ENCODE data around the gene CTNNA2.

Gene CTNNA2

DNA sequence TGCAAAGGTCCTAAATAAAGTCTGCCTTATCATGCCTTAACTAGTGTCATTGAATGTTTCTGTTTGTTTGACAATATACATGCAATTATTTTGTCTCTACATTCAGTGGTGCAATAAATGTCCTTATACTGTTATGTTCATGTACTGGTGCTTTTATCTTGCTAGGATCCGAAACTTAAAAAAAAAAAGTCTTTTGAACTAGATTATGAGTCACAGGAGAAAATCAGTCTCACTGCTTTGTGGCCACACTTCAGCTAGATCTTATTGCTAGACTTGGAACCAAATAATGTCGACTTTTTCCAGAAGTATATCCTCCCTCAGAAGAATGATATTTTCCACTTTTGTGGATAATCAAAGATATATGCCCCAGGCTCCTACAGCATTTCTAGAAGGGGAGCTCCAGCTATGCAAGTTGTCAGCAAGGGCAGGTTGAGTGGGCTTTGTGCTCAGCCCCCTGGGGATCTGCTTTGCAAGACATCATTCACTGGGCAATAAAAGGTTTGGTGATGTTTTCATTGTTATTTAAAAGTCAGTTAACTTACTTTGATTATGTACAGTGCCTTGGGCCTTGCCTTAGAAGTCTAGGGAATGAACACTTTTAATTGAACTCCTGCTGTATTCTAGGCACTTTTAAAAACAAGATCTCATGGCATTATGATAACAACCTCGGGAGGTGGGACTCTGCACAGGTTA is 948.8 kb downstream of the CTNNA2 start:
- Histone ChIP-seq H3K36me3 (ENCODE audit: control insufficient read depth, insufficient read depth, low read length) (no peaks in the 10 kb centered on the region), H3K4me3 (ENCODE audit: extremely low read depth, insufficient read depth, low read length, poor library complexity, severe bottlenecking) (no peak overlapping the region), H3K27ac (ENCODE audit: low read depth, low read length, severe bottlenecking) (no peak overlapping the region), H3K9me3 (ENCODE audit: control insufficient read depth, low read length) (no peaks in the 10 kb centered on the region), H3K4me1 (ENCODE audit: control insufficient read depth, insufficient read depth, low read length, poor library complexity, severe bottlenecking) (no peaks in the 10 kb centered on the region)
- 80 to 100% methylated on average over 2 of the region's 3 CpGs for WGBS, 2 experiments (ENCODE audit: insufficient coverage in 2 of 2)

DNA sequence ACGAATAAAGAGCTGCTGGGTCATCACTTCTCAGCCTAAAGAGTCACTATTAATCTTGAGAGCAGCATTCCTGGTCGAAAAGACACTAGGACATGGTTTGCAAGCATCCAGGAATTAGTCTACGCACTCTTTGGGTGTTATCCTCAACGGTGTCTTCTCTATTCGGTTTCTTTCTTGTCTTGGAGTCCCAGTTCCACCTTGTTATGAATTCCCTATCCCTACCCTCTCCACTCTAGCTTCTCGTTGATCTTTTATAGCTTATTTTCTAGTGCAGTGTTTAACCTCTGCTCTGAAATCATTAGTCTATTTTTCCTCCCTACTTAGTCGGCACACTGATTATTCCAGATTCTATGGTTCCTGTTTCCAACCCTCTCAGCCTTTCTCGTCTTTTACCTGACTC is 949.8 kb downstream of the CTNNA2 start:
- Histone ChIP-seq H3K27ac (ENCODE audit: low read depth, low read length, severe bottlenecking) (no peak overlapping the region), H3K4me1 (ENCODE audit: control insufficient read depth, insufficient read depth, low read length, poor library complexity, severe bottlenecking) (no peaks in the 10 kb centered on the region), H3K4me3 (ENCODE audit: extremely low read depth, insufficient read depth, low read length, poor library complexity, severe bottlenecking) (no peak overlapping the region), H3K9me3 (ENCODE audit: control insufficient read depth, low read length) (no peaks in the 10 kb centered on the region), H3K36me3 (ENCODE audit: control insufficient read depth, insufficient read depth, low read length) (no peaks in the 10 kb centered on the region)
- 86 to 88% methylated on average over 7 of the region's 8 CpGs for WGBS, 2 experiments (ENCODE audit: insufficient coverage in 2 of 2)

DNA sequence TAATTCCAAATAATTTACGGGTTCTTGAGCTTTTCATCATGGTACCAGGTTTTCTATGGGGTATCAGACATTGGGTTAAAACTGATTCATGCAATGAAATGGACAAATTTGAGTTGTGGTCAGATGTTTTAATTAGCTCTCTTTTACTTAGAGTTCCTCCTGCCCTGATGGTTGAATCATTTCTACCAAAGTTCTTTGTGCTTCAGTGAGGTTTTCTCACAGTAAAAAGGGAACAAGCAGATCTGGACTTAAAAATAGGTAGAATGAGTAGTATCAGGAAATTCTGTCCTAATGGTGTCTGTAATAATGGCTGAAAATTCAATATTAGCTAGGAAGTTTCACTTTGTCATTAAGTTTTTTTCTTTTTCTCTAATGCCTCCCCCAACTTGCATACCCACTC is 951.4 kb downstream of the CTNNA2 start:
- 80 to 86% methylated on average over 1 of the region's 1 CpG for WGBS, 2 experiments (ENCODE audit: insufficient coverage in 2 of 2)
- Histone ChIP-seq H3K27ac (ENCODE audit: low read depth, low read length, severe bottlenecking) (no peak overlapping the region), H3K4me3 (ENCODE audit: extremely low read depth, insufficient read depth, low read length, poor library complexity, severe bottlenecking) (no peak overlapping the region), H3K9me3 (ENCODE audit: control insufficient read depth, low read length) (no peaks in the 10 kb centered on the region), H3K36me3 (ENCODE audit: control insufficient read depth, insufficient read depth, low read length) (no peaks in the 10 kb centered on the region), H3K4me1 (ENCODE audit: control insufficient read depth, insufficient read depth, low read length, poor library complexity, severe bottlenecking) (no peaks in the 10 kb centered on the region)

DNA sequence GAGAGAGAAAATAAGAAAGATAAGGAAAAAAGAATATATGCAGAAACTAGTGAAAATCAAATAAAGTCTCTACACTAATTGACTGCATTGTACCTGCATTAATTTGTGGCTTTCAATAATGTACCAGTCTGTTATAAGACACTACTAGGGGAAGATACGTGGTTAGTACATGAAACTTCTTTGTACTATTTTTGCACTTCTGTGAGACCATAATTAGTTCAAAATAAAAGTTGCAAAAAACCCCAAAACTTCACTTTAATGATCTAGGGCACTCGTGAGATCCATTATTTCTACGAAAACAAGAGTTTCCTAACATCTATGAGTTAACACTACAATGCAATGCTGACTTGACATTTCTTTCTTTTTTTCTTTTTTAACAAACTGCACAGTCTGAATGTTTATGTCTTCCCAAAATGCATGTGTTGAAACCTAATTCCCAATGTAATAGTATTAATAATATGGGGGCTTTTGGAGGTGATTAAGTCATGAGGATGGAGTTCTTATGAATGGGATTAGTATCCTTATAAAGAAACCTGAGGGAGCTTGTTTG is 954.5 kb downstream of the CTNNA2 start:
- Histone ChIP-seq H3K27ac (ENCODE audit: low read depth, low read length, severe bottlenecking) (no peak overlapping the region), H3K4me3 (ENCODE audit: extremely low read depth, insufficient read depth, low read length, poor library complexity, severe bottlenecking) (no peak overlapping the region), H3K4me1 (ENCODE audit: control insufficient read depth, insufficient read depth, low read length, poor library complexity, severe bottlenecking) (no peaks in the 10 kb centered on the region), H3K9me3 (ENCODE audit: control insufficient read depth, low read length) (no peaks in the 10 kb centered on the region), H3K36me3 (ENCODE audit: control insufficient read depth, insufficient read depth, low read length) (no peaks in the 10 kb centered on the region)
- 93 to 94% methylated on average over 2 of the region's 3 CpGs for WGBS, 2 experiments (ENCODE audit: insufficient coverage in 2 of 2)

DNA sequence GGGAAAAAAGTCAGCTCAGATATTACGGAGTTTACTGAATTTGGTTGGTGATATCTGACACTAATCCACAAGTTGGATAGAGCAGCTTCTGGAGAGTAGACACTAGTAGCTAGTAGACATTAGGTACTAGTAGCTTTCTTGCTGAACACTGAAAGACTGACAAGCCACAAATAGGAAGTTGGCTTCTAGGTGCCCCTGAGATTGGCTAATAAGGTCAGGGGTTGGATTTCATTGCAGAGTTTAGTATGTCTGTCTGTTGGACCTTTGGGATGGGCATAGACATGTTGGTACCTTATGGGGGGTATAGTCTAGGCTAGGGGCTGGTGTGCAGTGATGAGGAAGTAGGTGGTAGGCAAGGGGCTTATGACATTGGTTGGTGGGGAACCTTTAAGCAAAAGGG is 956.6 kb downstream of the CTNNA2 start:
- H3K27ac ChIP-seq (ENCODE audit: low read depth, low read length, severe bottlenecking), result no peak overlapping the region
- 71 to 100% methylated on average over 1 of the region's 1 CpG for WGBS, 2 experiments (ENCODE audit: insufficient coverage in 2 of 2)
- H3K4me1 ChIP-seq (ENCODE audit: control insufficient read depth, insufficient read depth, low read length, poor library complexity, severe bottlenecking), result no peaks in the 10 kb centered on the region
- H3K36me3 ChIP-seq (ENCODE audit: control insufficient read depth, insufficient read depth, low read length), result no peaks in the 10 kb centered on the region
- H3K9me3 ChIP-seq (ENCODE audit: control insufficient read depth, low read length), result no peaks in the 10 kb centered on the region
- H3K4me3 ChIP-seq (ENCODE audit: extremely low read depth, insufficient read depth, low read length, poor library complexity, severe bottlenecking), result no peak overlapping the region

DNA sequence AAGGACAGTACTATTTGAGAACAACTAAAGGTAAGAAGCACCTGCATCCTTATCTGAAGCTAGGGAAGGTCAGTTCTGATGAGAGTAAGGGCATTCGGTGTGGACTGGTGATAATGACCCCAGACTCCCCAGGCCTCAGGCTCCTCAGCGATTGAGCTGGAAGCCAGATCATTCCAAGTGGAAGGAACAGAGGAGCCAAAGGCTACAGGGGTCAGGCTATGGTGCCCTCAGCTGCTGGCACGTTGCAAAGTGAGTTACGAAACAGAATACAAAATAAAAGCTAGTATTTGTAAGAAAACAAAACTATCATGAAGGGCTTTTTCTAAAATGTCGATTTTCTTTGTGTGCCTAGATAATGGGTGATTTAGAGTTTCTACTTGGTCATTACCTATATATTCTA is 960.2 kb downstream of the CTNNA2 start:
- H3K27ac ChIP-seq (ENCODE audit: low read depth, low read length, severe bottlenecking), result no peak overlapping the region
- 78 to 94% methylated on average over 2 to 4 of the region's 5 CpGs for WGBS, 2 experiments (ENCODE audit: insufficient coverage in 2 of 2)
- H3K9me3 ChIP-seq (ENCODE audit: control insufficient read depth, low read length), result no peaks in the 10 kb centered on the region
- no peaks in the 10 kb centered on the region for H3K36me3 ChIP-seq (ENCODE audit: control insufficient read depth, insufficient read depth, low read length)
- no peak overlapping the region for H3K4me3 ChIP-seq (ENCODE audit: extremely low read depth, insufficient read depth, low read length, poor library complexity, severe bottlenecking)
- H3K4me1 ChIP-seq (ENCODE audit: control insufficient read depth, insufficient read depth, low read length, poor library complexity, severe bottlenecking), result no peaks in the 10 kb centered on the region

DNA sequence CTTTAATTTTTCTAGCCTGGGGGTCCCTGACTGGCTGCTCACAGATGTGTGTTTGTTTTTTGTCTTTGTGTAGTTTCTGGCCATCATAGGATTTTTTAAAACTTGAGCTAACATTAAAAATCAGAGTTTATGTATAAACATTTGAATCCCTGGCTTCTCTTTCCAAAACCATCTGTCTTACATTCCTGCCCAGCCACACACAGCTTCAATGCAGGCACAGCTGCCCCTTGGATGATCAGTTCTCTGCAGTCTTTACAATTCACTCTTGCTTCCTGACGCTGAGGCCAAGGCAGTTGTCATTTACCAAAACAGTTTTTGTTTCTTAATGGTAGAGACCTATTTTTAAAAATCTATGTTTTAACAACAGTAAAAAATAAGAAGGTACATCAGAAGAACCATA is 960.9 kb downstream of the CTNNA2 start:
- WGBS, 2 experiments (ENCODE audit: insufficient coverage in 2 of 2), result no CpG with 5 or more reads among the region's 1 CpG
- Histone ChIP-seq H3K27ac (ENCODE audit: low read depth, low read length, severe bottlenecking) (no peak overlapping the region), H3K9me3 (ENCODE audit: control insufficient read depth, low read length) (no peaks in the 10 kb centered on the region), H3K4me1 (ENCODE audit: control insufficient read depth, insufficient read depth, low read length, poor library complexity, severe bottlenecking) (no peaks in the 10 kb centered on the region), H3K4me3 (ENCODE audit: extremely low read depth, insufficient read depth, low read length, poor library complexity, severe bottlenecking) (no peak overlapping the region), H3K36me3 (ENCODE audit: control insufficient read depth, insufficient read depth, low read length) (no peaks in the 10 kb centered on the region)

DNA sequence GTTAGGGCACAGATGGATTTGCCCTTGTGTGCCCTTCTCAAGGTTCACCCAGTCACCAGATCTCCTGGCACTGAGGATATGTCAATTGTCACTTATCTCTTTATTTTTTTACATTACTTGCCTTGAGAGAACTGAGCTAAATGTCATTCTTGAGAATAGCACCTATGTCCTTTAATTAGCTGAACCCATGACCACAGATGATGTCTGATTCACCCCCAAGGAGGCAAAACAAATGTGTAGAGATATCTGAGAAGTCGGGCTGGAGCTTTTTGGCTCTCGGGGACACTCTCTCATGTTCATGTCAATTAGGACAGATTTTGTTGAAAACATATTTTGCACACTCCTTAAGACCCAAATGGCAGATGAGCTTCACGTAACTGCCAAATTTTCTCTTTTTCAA is 963.1 kb downstream of the CTNNA2 start:
- H3K9me3 ChIP-seq (ENCODE audit: control insufficient read depth, low read length), result no peaks in the 10 kb centered on the region
- H3K4me1 ChIP-seq (ENCODE audit: control insufficient read depth, insufficient read depth, low read length, poor library complexity, severe bottlenecking), result no peaks in the 10 kb centered on the region
- WGBS, 2 experiments (ENCODE audit: insufficient coverage in 2 of 2), result 69% methylated on average over 2 of the region's 3 CpGs; no CpG with 5 or more reads in 1 of the 2 experiments
- H3K4me3 ChIP-seq (ENCODE audit: extremely low read depth, insufficient read depth, low read length, poor library complexity, severe bottlenecking), result no peak overlapping the region
- no peak overlapping the region for H3K27ac ChIP-seq (ENCODE audit: low read depth, low read length, severe bottlenecking)
- no peaks in the 10 kb centered on the region for H3K36me3 ChIP-seq (ENCODE audit: control insufficient read depth, insufficient read depth, low read length)

DNA sequence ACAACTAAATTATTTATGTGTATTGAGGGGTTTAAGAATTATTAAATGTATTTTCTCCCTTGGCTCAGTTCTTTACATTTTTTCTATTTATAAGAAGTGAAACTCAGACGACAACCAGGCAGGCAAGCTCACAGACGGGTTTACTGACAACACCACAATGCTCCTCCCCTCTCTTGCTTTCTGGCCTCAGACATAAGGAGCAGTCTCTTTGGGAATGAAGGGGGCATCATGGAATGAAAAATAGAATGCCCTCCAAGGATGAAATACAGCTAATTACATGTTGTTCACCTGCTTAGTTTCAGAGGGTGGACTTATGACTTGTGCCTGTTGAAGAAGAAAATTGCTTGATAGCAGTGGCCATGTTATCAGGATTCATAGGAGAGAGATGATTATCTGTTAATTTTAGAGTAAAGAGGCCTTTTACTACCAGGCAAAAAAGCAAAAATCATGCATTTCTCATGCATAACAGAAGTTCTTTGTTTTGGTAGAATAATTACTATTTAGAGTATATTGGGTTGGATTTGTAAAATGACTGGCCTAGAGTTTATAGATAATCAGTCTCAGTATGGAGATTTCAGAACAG is 963.8 kb downstream of the CTNNA2 start:
- Histone ChIP-seq H3K4me3 (ENCODE audit: extremely low read depth, insufficient read depth, low read length, poor library complexity, severe bottlenecking) (no peak overlapping the region), H3K4me1 (ENCODE audit: control insufficient read depth, insufficient read depth, low read length, poor library complexity, severe bottlenecking) (no peaks in the 10 kb centered on the region), H3K27ac (ENCODE audit: low read depth, low read length, severe bottlenecking) (no peak overlapping the region), H3K36me3 (ENCODE audit: control insufficient read depth, insufficient read depth, low read length) (no peaks in the 10 kb centered on the region), H3K9me3 (ENCODE audit: control insufficient read depth, low read length) (no peaks in the 10 kb centered on the region)
- no CpG with 5 or more reads among the region's 2 CpGs for WGBS, 2 experiments (ENCODE audit: insufficient coverage in 2 of 2)

DNA sequence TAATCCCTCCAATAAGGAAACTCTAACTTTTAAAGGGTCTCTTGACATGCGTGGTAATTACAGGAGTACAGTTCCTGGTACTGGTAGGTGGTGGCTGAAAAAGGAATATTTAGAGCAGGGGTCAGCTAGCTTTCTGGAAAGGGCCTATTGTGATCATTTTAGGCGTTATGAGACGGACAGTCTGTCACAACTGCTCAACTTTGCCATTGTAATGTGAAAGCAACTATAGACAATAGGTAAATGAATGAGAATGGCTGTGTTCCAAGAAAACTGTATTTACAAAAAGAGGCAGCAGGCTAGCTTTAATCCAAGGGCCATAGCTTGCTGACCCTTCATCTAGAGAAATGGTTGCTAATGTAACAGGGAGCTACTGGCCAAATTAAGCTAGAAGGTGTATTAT is 969.4 kb downstream of the CTNNA2 start:
- Histone ChIP-seq H3K4me3 (ENCODE audit: extremely low read depth, insufficient read depth, low read length, poor library complexity, severe bottlenecking) (no peak overlapping the region), H3K4me1 (ENCODE audit: control insufficient read depth, insufficient read depth, low read length, poor library complexity, severe bottlenecking) (no peaks in the 10 kb centered on the region), H3K9me3 (ENCODE audit: control insufficient read depth, low read length) (no peaks in the 10 kb centered on the region), H3K36me3 (ENCODE audit: control insufficient read depth, insufficient read depth, low read length) (no peaks in the 10 kb centered on the region), H3K27ac (ENCODE audit: low read depth, low read length, severe bottlenecking) (no peak overlapping the region)
- 95 to 100% methylated on average over 2 to 3 of the region's 3 CpGs for WGBS, 2 experiments (ENCODE audit: insufficient coverage in 2 of 2)

DNA sequence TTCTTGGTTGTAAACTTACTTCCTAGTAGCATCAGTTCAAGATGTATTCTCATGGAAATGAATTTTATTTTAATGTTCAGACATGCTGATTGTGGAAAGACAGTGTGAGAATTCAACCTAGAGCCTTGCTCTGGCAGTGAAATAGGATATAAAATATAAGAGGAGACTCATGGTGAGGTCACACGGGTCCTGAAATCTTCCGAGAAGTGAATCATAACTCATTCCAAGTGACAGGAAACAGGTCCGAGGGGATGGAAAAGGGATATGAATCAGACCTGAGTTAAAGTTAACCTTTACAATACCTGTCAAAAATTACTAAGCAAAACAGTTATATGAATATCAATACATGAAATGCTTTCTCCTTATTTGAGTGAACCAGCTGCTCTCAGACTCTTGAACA is 976.9 kb downstream of the CTNNA2 start:
- H3K27ac ChIP-seq (ENCODE audit: low read depth, low read length, severe bottlenecking), result no peak overlapping the region

More for the DNA sequence above, 976.9 kb downstream of the CTNNA2 start:
- no peak overlapping the region for H3K4me3 ChIP-seq (ENCODE audit: extremely low read depth, insufficient read depth, low read length, poor library complexity, severe bottlenecking)
- no peaks in the 10 kb centered on the region for H3K9me3 ChIP-seq (ENCODE audit: control insufficient read depth, low read length)
- 60% methylated on average over 1 of the region's 3 CpGs; no CpG with 5 or more reads in 1 of the 2 experiments for WGBS, 2 experiments (ENCODE audit: insufficient coverage in 2 of 2)
- no peaks in the 10 kb centered on the region for H3K36me3 ChIP-seq (ENCODE audit: control insufficient read depth, insufficient read depth, low read length)
- H3K4me1 ChIP-seq (ENCODE audit: control insufficient read depth, insufficient read depth, low read length, poor library complexity, severe bottlenecking), result no peaks in the 10 kb centered on the region

Measured in mesodermal cell (in vitro differentiated cells).